Measurements from ENCODE around the gene DCLK3.

Gene DCLK3

DNA sequence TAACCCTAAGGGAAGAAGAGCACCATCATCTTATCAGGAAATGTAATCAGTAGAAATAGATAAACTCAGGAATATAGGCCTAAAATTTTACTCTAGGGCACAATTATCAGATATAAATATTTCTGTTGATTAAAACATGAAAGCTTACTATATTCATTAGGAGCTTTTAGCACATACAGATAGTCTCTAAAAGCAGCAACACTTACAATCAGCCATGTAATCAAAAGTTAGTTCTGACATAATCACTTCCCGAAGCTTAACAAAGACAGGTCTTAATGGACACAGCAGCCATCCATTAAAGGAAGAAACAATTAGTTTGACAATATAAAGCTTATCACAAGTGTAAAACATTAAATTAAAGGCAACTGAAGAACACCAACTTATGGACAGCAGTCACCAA lies 30.6 kb downstream of the DCLK3 start:
- Histone ChIP-seq H3K4me2 (ENCODE audit: low read depth, low read length) (no peak overlapping the region), H3K27me3 (replicated peaks; ENCODE audit: insufficient read depth, low read length) (no peaks in the 10 kb centered on the region), H4K20me1 (ENCODE audit: insufficient read depth, low read length) (no peaks in the 10 kb centered on the region), H3K4me3 (ENCODE audit: low read length) (no peak overlapping the region), H3F3A (ENCODE audit: insufficient read depth, low read length) (no peaks in the 10 kb centered on the region), H3K27ac (ENCODE audit: low read length) (no peak overlapping the region), H3K4me1 (ENCODE audit: low read length) (no peaks in the 10 kb centered on the region), H3K9ac (ENCODE audit: low read length) (no peak overlapping the region), H3K9me2 (replicated peaks; ENCODE audit: insufficient read depth, low read length) (no peaks in the 10 kb centered on the region), H3K9me3 (replicated peaks; ENCODE audit: insufficient read depth, low read length) (no peaks in the 10 kb centered on the region), H3K79me2 (ENCODE audit: low read length) (no peaks in the 10 kb centered on the region), H3K36me3 (replicated peaks; ENCODE audit: insufficient read depth, low read length) (no peaks in the 10 kb centered on the region), H2AFZ (ENCODE audit: low read length) (no peak overlapping the region)
- DNase-seq: no peak
- no peak for TF ChIP-seq EZH2phosphoT487 (IDR thresholded peaks at IDR 0.05; ENCODE audit: low read length)
- TF ChIP-seq EZH2 (optimal IDR thresholded peaks at IDR 0.05; ENCODE audit: low read depth, low read length): no peak
- TF ChIP-seq, protein P1, sequence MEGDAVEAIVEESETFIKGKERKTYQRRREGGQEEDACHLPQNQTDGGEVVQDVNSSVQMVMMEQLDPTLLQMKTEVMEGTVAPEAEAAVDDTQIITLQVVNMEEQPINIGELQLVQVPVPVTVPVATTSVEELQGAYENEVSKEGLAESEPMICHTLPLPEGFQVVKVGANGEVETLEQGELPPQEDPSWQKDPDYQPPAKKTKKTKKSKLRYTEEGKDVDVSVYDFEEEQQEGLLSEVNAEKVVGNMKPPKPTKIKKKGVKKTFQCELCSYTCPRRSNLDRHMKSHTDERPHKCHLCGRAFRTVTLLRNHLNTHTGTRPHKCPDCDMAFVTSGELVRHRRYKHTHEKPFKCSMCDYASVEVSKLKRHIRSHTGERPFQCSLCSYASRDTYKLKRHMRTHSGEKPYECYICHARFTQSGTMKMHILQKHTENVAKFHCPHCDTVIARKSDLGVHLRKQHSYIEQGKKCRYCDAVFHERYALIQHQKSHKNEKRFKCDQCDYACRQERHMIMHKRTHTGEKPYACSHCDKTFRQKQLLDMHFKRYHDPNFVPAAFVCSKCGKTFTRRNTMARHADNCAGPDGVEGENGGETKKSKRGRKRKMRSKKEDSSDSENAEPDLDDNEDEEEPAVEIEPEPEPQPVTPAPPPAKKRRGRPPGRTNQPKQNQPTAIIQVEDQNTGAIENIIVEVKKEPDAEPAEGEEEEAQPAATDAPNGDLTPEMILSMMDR (IDR thresholded peaks at IDR 0.05; ENCODE audit: low read length): no peak

DNA sequence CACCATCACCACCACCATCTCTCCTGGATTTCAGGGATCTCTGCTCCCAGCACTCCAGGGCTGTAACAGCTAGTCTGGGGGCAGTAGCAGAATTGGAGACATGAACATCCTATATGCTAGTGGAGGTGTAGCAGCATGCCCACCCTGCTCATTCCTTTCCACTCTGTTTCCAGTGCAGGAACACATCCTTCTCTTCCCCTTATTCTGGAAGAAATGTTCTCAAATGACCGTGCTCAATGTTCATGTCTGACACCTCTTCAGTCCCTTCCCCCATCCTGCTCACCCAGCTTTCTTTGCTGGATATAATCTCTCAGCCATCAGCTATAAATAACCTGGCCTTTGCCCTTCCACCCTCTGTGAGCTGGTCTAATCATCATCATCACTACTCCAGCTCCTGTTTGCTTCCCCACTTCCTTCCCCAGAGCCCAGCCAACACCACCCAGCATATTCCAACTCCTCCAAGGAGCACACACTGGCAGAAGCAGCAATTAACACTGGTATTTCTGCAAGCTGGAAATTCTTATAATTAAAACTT lies 31.1 kb downstream of the DCLK3 start:
- Histone ChIP-seq H3K36me3 (replicated peaks; ENCODE audit: insufficient read depth, low read length) (no peaks in the 10 kb centered on the region), H3K79me2 (ENCODE audit: low read length) (no peaks in the 10 kb centered on the region), H2AFZ (ENCODE audit: low read length) (no peak overlapping the region), H3K9ac (ENCODE audit: low read length) (no peak overlapping the region), H3K27me3 (replicated peaks; ENCODE audit: insufficient read depth, low read length) (no peaks in the 10 kb centered on the region), H3K27ac (ENCODE audit: low read length) (no peak overlapping the region), H3F3A (ENCODE audit: insufficient read depth, low read length) (no peaks in the 10 kb centered on the region), H3K9me3 (replicated peaks; ENCODE audit: insufficient read depth, low read length) (no peaks in the 10 kb centered on the region), H3K4me1 (ENCODE audit: low read length) (no peaks in the 10 kb centered on the region), H3K4me2 (ENCODE audit: low read depth, low read length) (no peak overlapping the region), H3K9me2 (replicated peaks; ENCODE audit: insufficient read depth, low read length) (no peaks in the 10 kb centered on the region), H3K4me3 (ENCODE audit: low read length) (no peak overlapping the region), H4K20me1 (ENCODE audit: insufficient read depth, low read length) (no peaks in the 10 kb centered on the region)
- no peak for DNase-seq
- TF ChIP-seq EZH2phosphoT487 (IDR thresholded peaks at IDR 0.05; ENCODE audit: low read length) (no peak), EZH2 (optimal IDR thresholded peaks at IDR 0.05; ENCODE audit: low read depth, low read length) (no peak)
- TF ChIP-seq, protein P1 (IDR thresholded peaks at IDR 0.05; ENCODE audit: low read length): no peak

DNA sequence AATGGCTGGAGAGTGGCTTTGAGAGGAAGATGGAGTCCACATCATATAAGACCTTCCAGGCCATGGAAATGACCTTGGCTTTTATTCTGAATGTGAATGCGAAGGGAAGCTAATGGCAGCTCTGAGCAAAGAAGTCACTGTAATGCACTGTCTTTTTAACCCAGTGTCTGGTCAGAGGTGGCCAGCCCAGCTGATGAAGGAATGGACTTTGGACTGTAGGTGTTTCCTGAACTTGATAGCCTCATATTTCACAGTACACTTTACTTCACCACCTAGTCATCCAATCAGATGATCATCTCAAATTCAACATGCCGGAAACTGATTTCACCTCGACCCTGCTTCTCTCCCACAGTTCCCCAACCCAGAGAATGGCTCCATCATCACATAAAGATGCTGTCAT lies 33.4 kb downstream of the DCLK3 start:
- no peaks in the 10 kb centered on the region for H3K4me1 ChIP-seq (ENCODE audit: low read length)
- H3K79me2 ChIP-seq (ENCODE audit: low read length): no peaks in the 10 kb centered on the region
- TF ChIP-seq, protein P1 (IDR thresholded peaks at IDR 0.05; ENCODE audit: low read length): no peak
- no peak for TF ChIP-seq EZH2 (optimal IDR thresholded peaks at IDR 0.05; ENCODE audit: low read depth, low read length)
- TF ChIP-seq EZH2phosphoT487 (IDR thresholded peaks at IDR 0.05; ENCODE audit: low read length): no peak
- H3K4me2 ChIP-seq (ENCODE audit: low read depth, low read length): no peak overlapping the region
- no peak overlapping the region for H3K9ac ChIP-seq (ENCODE audit: low read length)
- H3K9me2 ChIP-seq (replicated peaks; ENCODE audit: insufficient read depth, low read length): no peaks in the 10 kb centered on the region
- no peak overlapping the region for H2AFZ ChIP-seq (ENCODE audit: low read length)
- H3K9me3 ChIP-seq (replicated peaks; ENCODE audit: insufficient read depth, low read length): no peaks in the 10 kb centered on the region
- no peaks in the 10 kb centered on the region for H4K20me1 ChIP-seq (ENCODE audit: insufficient read depth, low read length)
- no peak overlapping the region for H3K4me3 ChIP-seq (ENCODE audit: low read length)
- no peak overlapping the region for H3K27ac ChIP-seq (ENCODE audit: low read length)
- H3F3A ChIP-seq (ENCODE audit: insufficient read depth, low read length): no peaks in the 10 kb centered on the region
- H3K36me3 ChIP-seq (replicated peaks; ENCODE audit: insufficient read depth, low read length): no peaks in the 10 kb centered on the region
- no peaks in the 10 kb centered on the region for H3K27me3 ChIP-seq (replicated peaks; ENCODE audit: insufficient read depth, low read length)
- no peak for DNase-seq

All from MM.1S (cell line).